ENCODE data around the gene OR9Q2.
"Not testable (repeated sequence)": the region's sequence is repeated elsewhere in the genome, so short reads cannot be mapped to it uniquely, and the experiment has no call there.

The OR9Q2 gene

GRCh38 chr11:58188770-58189169 is at the start of gene OR9Q2:
TSS of gene OR9Q2 (plus strand) at chr11:58189070. CDS start at chr11:58190491, 1,421 bp downstream.
- no peak for DNase-seq

GRCh38 chr11:58142761-58143160 is 46.1 kb upstream of the OR9Q2 start:
- DNase-seq: no peak

DNA sequence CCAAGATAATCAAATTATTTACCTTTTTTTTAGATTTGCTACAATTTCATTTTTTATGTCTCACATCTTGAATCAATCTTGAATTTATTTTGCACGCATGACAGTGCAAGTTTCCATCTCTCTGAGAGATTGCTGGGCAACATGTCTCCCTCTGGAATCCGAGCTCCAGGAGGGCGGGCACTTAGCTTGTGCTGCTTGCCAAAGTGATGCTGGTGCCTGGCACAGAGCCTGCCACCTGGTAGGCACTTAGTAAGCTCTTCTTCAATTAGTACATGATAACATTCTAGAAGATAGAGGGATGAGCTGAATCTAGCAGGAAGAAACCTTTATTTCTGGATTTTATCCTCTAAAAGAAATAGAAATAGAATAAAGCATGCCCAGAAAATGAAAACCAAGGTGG is 36.1 kb upstream of the OR9Q2 start:
- DNase-seq: no peak

DNA sequence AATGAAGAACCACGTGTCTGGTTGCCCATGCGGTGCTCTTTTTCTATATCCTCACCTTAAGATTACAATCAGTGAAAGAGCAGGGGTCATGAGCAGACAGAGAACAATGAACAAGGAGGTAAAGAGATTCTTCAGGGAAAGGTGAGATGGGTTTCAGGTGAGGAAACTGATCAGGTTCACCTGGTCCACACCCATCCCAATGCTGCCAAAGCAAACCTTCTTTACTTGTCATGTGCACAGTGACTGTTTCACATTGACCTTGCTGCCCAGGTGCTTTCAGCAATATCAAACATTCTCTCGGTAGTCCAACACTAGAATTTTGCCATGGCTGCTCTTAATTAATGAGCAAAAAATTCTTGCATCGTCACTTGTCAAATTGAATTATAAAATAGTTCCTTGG is 24.5 kb upstream of the OR9Q2 start:
- no peak for DNase-seq

GRCh38 chr11:58164990-58165389 is 23.9 kb upstream of the OR9Q2 start:
- no peak for DNase-seq

DNA sequence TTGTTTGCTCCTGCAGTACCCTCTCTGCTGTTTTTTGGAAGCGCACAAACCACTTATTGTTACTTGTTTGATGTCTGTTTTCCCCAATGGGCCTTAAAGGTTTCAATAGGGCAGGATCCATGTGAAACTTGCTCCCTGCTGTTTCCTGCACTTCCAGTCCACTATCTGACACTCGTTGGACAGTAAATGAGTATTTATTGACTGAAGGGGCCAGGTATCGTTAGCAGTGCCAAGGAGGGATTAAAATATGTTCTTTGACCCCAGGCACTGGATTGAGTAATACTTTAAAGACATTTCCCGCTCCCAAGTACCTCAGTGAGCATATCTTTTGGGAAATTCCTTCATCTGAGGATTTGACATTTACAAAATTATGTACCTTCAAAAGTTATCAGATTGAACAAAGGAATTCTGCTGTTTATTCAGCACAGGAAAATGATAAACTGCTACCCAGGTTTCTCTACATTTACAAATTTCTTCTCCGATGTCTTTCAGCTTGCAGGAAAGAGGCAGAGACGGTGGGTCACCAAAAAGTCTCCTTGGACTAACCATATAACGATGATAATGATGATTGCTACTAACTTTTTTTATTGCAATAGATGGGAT is 23.3 kb upstream of the OR9Q2 start:
- no peak for DNase-seq

DNA sequence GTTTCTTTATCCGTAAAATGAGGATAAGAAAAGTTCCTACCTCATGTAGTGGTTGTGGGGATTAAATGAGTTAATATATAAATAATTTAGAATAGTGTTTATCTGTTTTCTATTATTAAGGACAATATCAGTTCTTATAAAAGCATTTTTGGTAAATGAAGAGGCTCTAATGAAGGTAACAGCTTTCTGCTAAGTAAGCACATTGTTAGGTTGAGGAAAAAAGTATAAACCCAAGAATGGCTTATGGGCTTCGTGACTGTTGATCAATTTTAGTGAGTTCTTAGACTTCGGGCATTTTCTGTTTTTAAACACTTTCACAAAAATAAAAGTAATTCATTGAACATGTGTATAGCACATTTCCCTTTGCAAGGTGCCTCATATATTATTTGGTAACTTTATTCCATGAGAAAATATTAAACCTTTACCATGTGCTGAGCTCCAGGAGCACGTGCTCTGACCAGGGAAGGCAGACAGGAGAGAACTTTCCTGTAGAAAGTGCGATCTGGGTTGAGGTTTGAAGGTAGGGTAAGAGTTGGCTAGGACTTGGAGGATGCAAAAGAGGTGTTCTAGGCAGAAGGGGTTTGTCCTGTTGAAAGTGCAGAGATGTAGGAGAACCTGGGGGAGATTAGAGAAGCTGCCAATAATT is 11.3 kb upstream of the OR9Q2 start:
- no peak for DNase-seq

- DNase-seq: no peak
Observed at GRCh38 chr11:58178444-58178843, 10.4 kb upstream of the OR9Q2 start.

DNA sequence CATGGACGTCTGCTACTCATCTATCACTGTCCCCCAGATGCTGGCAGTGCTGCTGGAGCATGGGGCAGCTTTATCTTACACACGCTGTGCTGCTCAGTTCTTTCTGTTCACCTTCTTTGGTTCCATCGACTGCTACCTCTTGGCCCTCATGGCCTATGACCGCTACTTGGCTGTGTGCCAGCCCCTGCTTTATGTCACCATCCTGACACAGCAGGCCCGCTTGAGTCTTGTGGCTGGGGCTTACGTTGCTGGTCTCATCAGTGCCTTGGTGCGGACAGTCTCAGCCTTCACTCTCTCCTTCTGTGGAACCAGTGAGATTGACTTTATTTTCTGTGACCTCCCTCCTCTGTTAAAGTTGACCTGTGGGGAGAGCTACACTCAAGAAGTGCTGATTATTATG is 9.2 kb upstream of the OR9Q2 start:
- no peak for DNase-seq

- DNase-seq: no peak
Observed at GRCh38 chr11:58186938-58187337, 1.9 kb upstream of the OR9Q2 start.

GRCh38 chr11:58192229-58192628 is 3.4 kb downstream of the OR9Q2 start:
- no peak for DNase-seq

DNA sequence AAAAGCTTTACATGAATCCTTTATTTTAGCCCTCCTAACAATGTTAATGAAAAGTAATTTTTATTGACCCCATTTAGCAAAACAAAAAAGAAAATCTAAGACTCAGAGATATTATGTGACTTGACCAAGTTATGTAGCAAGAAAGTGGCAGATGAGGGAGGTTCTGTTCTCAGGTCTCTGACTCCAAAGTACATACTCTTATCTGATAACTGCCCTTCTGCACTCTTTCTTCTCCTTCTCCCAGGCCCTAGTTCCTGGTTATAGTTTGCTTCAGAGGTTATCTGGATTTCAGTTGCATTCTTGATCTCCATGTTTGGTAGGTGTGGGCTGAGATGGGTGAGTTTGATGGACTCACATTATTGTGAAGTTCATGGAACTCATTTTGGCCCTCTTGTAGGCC is 4.5 kb downstream of the OR9Q2 start:
- DNase-seq: no peak

DNA sequence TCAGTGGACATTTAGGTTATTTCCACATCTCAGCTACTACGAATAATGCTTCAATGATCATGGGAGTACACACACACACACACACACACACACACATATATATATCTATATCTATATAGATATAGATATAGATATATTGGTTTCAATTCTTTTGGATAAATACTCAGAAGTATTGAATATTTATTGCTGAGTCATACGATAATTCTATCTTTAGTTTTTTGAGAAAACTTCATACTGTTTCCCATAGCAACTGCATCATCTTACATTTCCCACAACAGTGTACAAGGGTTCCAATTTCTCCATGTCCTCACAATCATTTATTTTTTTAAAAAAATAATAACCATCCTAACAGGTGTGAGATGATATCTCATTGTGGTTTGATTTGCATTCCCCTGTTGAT is 7.1 kb downstream of the OR9Q2 start:
- no peak for DNase-seq

GRCh38 chr11:58199271-58199670 is 10.4 kb downstream of the OR9Q2 start:
- no peak for DNase-seq

DNA sequence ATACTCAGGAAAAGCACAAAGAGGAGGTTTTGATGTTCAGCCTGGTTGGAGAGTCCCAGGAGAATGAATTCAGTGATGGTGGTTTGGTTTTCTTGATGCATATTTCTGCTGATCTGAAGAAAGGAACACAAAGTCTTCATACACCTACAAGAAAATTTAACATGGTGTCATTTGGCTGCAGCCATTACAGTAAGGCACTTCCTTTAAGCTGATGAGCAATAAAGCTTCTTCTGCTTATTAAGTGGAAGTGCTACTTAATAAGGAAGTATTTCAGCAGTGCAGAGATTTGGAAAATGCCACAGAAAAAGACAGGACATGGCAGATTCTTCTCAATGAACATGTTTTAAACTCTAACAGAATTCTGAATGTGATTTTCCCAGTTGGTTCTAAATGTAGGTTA is 15.2 kb downstream of the OR9Q2 start, which contains the start of gene OR1S2:
TSS of gene OR1S2 (minus strand) at position 101 of the 400 bp plus-strand sequence. CDS start at position 101, 0 bp downstream.
- no peak for DNase-seq

GRCh38 chr11:58212420-58212819 is 23.6 kb downstream of the OR9Q2 start, which contains the start of gene OR1S1:
TSS of gene OR1S1 (plus strand) at chr11:58212720.
- DNase-seq: not testable (repeated sequence)

DNA sequence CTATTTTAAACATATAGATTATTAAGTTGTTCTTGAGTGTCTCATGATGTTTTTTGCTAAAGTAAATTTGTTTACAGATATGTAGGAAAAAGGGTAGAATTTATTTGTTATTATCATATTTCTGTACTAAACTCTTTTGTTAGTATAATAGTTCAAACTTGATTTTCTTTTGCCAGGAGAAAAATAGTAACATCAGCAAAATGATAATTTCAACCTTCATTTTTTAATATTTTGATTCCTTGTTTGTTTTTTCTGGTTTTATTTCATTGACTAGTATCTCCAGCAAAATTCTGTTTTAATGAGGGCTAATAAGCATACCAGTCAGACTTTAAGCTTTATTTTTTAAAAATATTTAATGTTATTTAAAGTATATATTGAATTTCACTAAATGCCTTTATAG is 27.6 kb downstream of the OR9Q2 start:
- no peak for DNase-seq

- no peak for DNase-seq
Observed at GRCh38 chr11:58222721-58223120, 33.9 kb downstream of the OR9Q2 start.

GRCh38 chr11:58227956-58228615 is 39.2 kb downstream of the OR9Q2 start:
- no peak for DNase-seq

Measured in right hindlimb (tissue), 1 donor.